ENCODE data around the gene CHMP1B. TPM values are rescaled to one million over a fixed set of nuclear protein-coding genes. Genes with fewer than 3 reads are reported as not detected.

Gene CHMP1B
- total RNA-seq, 1 donor from 2014 or later: 140 TPM

- TF ChIP-seq CTCF (IDR thresholded peaks at IDR 0.05; ENCODE audit: insufficient read depth, low read length, severe bottlenecking): no peak
- no peak for DNase-seq (ENCODE audit: low read depth)
- no peak for FAIRE-seq
- no peak overlapping the region for H3K4me3 ChIP-seq (ENCODE audit: low read depth, low read length)
- H3K36me3 ChIP-seq (ENCODE audit: control insufficient read depth, insufficient read depth, low read length): no peaks in the 10 kb centered on the region
- H3K27me3 ChIP-seq (ENCODE audit: control insufficient read depth, insufficient read depth, low read length): no peaks in the 10 kb centered on the region
These were observed 8.1 kb downstream of the CHMP1B start for GRCh38 chr18:11859282-11859830.

GRCh38 chr18:11859903-11860407 lies 8.7 kb downstream of the CHMP1B start:
- DNase-seq (ENCODE audit: low read depth) (peak; percentile 99), FAIRE-seq (peak; percentile 100)
- no peaks in the 10 kb centered on the region for H3K36me3 ChIP-seq (ENCODE audit: control insufficient read depth, insufficient read depth, low read length)
- peak; percentile 31 for TF ChIP-seq CTCF (IDR thresholded peaks at IDR 0.05; ENCODE audit: insufficient read depth, low read length, severe bottlenecking)
- H3K4me3 ChIP-seq (ENCODE audit: low read depth, low read length): no peak overlapping the region
- no peaks in the 10 kb centered on the region for H3K27me3 ChIP-seq (ENCODE audit: control insufficient read depth, insufficient read depth, low read length)

DNA sequence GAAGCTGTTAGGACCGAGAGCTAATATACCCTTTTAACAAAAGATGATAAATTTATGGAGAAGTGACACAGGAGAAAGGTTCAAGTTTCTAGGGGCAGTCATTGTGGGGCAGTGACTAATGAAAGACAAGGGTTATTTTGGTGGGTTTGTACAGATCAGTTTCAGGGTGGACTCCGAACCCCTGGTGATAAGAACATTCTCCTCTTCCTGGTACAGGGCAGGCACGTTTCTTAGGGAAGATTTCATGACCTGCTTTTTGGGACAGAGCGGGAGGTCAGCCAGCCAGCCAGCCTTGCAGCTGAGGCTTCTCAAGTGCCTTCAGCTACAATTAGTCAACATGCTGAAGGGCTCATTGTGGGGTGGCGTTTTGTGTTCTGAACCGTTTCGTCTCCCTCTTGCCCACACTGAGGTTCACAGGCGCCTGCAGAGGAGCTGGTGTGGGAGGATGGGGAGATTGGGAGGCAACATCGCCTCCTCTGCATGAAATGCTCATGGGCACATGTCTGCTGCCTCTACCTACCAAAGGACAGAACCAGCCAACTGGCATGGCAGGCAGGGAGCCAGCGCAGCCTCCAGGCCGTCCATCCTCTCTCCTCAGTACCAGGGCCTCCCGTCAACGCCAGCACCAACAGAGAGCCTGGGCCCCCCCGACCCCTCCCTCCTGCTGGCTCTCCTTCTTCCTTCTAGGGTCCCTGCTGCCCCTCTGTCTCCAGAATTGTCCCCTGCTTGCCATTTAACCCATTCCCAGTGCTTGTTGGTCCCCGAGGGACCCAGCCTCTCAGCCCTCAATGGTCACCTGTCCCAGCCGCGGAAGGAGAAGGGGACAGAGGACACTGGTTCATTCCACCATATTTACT lies 9.6 kb downstream of the CHMP1B start:
- TF ChIP-seq CTCF (IDR thresholded peaks at IDR 0.05; ENCODE audit: insufficient read depth, low read length, severe bottlenecking): no peak
- no peak overlapping the region for H3K4me3 ChIP-seq (ENCODE audit: low read depth, low read length)
- no peaks in the 10 kb centered on the region for H3K27me3 ChIP-seq (ENCODE audit: control insufficient read depth, insufficient read depth, low read length)
- H3K36me3 ChIP-seq (ENCODE audit: control insufficient read depth, insufficient read depth, low read length): no peaks in the 10 kb centered on the region
- DNase-seq (ENCODE audit: low read depth) (peak; percentile 10), FAIRE-seq (no peak)

GRCh38 chr18:11861583-11862288 lies 10.5 kb downstream of the CHMP1B start:
- FAIRE-seq (no peak), DNase-seq (ENCODE audit: low read depth) (no peak)
- Histone ChIP-seq H3K4me3 (ENCODE audit: low read depth, low read length) (no peak overlapping the region), H3K27me3 (ENCODE audit: control insufficient read depth, insufficient read depth, low read length) (no peaks in the 10 kb centered on the region), H3K36me3 (ENCODE audit: control insufficient read depth, insufficient read depth, low read length) (peaks cover 2% of the 10 kb centered on the region)
- TF ChIP-seq CTCF (IDR thresholded peaks at IDR 0.05; ENCODE audit: insufficient read depth, low read length, severe bottlenecking): no peak

DNA sequence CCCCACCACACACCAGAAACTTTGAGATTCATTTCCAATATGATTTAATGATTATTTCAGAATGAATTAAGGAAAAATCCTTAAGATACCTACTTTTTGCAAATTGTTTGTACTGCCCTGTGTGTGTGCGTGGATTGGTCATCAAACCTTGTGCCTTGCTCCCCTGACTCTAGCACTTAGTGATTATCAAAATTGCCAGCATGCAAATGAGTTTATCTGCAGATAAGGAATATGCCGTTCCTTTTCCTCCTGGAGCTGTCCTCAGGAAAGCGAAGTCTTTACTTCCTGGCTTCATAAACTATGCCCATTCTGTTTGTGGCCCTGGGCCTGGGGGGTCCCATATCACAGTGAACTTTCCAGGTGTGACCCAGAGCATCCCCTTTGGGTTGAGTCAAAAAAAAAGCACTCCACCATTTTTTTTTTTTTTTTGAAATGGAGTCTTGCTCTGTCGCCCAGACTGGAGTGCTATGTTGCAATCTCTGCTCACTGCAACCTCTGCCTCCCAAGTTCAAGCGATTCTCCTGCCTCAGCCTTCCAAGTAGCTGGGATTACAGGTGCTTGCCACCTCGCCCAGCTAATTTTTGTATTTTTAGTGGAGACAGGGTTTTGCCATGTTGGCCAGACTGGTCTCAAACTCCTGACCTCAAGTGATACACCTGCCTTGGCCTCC lies 11.4 kb downstream of the CHMP1B start:
- Histone ChIP-seq H3K27me3 (ENCODE audit: control insufficient read depth, insufficient read depth, low read length) (no peaks in the 10 kb centered on the region), H3K4me3 (ENCODE audit: low read depth, low read length) (no peak overlapping the region), H3K36me3 (ENCODE audit: control insufficient read depth, insufficient read depth, low read length) (peaks cover 5% of the 10 kb centered on the region)
- DNase-seq (ENCODE audit: low read depth) (no peak), FAIRE-seq (no peak)
- TF ChIP-seq CTCF (IDR thresholded peaks at IDR 0.05; ENCODE audit: insufficient read depth, low read length, severe bottlenecking): no peak

All from bronchial epithelial cell (primary cell).